Measurements from ENCODE around the gene RHBDD2.

Gene RHBDD2

DNA sequence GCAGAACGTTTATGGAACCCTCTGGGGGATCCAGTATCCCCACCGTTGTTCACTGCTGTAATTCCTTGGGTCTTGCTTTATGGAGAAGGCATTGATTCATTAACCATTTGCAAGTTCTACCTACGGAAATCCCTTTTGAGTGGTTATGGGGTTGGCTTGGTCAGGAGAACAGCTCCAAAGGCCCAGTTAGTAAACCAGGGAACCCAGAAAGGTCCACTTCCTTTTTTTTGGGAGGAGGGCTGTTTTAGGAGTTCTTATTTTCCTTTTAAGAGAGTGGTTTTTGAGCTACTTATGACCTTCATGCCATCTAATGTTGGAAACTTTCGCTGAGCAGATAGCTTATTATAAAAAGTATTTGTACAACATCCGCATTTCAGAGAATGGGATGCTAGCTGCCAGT is 37.4 kb downstream of the RHBDD2 start:
- no peak for DNase-seq

DNA sequence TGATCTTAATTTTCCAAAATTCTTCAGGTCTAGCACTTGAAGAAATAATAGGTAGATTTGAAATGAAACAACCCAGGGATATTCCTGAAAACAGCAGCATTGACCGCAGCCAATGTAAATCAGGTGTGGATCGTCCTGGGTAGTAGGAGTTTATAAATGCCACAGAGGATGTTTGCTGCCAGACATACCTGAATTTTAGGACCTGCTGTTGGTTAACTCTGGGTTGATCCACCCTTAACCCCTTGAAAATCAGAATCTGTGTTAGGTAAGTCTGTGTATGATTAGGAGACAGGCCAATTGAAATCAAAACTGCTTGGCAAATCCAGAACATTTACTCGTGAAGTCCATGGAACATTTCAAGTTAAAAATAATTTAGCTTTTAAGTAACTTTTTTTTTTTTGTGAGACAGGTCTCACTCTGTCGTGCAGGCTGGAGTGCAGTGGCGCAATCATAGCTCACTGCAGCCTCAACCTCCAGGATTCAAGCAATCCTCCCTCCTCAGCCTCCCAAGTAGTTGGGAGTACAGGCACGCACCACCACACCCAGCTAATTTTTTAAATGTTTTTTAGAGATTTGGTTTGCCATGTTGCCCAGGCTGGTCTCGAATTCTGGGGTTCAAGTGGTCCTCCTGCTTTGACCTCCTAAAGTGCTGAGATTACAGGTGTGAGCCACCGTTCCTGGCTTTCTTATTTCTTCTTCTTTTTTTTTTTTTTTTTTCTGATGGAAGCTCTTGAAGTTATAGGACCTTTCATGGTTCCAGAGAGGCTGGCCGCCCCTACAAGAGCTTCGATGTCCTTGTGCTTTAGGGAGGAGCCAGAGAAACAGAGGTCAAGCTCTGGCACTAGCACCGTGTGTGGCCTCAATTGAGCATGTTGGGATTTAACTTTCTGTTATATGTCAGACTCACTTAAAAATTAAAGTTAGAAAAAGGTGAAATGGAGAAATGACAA is 38.1 kb downstream of the RHBDD2 start:
- DNase-seq: no peak

DNA sequence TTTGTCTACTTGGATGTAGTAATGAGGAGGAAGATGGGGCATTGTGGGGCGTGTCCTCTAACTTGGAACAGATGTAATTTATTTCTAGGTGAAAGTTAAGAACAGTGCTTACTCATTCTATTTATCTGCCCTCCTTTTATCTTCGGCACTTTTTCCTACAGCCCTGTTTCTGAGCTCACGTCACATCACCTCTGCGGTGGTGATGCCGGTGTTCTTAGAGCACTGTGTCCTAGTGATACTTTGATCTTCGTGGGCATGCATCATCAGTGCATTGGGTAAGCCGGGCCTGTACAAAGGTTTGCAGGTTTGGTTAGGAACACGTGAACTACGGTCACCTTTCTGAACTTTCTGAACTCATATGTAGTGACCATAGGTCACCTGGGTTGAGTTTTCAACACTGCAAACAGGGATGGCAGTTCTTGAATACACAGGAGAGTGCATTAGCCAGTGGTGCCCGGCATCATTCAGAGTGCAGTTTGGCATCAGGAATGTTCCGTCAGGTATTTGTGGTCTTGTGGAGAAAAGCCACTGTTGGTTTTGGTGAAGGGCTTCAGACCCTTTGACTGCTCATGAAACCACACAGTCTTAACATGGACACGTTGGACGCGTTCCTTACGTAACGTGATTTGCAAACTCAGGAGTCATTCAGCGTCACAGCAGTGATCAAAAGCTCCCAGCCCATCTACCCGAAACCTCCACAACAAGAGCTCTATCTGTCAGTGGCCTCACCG is 41.8 kb downstream of the RHBDD2 start:
- no peak for DNase-seq

DNA sequence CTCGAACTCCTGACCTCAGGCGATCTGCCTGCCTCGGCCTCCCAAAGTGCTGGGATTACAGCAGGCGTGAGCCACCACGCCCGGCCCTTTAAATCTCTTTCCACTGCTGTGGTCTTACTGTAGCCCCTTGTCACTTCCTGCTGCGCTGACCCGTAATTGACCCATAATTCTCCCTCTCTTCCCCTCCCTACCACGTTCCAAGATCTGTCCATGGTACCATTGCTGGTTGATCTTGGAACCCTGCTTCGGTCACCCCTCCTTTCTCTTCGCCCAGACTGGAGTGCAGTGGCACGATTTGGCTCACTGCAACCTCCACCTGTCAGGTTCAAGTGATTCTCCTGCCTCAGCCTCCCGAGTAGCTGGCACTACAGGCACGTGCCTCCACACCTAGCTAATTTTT is 42.6 kb downstream of the RHBDD2 start:
- no peak for DNase-seq

DNA sequence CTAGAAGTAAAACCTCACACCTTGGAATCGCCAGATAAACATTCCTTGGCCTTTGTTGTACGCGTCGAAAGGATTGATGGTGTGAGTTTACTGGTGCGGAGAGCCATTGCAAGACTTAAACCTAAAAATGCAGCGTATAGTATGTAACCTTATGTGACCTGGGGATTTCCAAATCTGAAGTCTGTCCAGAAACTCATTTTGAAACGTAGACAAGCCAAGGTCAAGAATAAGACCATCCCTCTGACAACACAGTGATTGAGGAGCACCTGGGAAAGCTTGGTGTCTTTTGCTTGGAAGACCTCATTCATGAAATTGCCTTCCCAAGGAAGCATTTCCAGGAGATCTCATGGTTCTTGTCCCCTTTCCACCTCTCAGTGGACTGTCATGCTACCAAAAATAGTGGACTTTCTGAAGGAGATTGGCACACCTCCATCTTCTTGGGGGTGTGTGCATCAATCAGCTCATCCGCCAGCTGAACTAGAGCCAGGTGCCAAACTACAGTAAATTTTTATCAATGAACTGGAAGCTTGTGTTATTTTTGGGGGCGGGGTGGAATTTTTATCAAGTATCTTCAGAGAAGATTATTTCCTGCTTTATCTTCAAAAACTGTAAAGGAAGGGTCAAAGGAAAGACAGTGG is 44.3 kb downstream of the RHBDD2 start:
- no peak for DNase-seq

DNA sequence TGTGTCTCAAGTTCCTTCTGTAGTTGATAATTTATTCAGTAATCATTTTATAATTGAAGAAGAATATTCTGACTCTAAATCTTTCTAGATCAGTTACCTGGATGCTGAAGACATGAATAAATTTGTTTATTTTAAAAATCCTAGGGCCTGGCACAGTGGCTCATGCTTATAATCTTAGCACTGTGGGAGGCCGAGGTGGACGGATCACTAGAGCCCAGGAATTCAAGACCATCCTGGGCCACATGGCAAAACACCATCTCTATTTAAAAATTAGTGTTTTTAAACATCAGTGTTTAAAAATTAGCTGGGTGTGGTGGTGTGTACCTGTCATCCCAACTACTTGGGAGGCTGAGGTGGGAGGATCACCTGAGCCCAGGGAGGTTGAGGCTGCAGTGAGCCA is 45.4 kb downstream of the RHBDD2 start:
- DNase-seq: no peak

DNA sequence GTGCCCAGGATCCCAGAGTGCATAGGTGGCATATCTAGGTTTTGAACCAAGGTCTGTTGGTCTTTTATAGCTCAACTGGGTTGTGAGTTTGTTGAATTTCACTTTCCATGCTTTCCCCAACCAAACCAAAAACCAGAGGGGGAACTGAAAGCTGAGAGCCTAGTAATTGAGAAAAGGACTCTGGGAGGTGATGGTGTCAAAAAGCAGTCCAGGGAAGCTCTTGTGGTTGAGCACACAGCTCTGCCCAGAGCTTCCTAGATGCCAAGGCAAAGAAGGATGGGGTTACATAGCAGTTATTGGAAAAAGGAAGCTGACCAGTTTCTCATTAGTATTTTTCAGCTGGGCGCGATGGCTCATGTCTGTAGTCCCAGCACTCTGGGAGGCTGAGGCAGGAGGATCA is 46.1 kb downstream of the RHBDD2 start:
- DNase-seq: no peak

DNA sequence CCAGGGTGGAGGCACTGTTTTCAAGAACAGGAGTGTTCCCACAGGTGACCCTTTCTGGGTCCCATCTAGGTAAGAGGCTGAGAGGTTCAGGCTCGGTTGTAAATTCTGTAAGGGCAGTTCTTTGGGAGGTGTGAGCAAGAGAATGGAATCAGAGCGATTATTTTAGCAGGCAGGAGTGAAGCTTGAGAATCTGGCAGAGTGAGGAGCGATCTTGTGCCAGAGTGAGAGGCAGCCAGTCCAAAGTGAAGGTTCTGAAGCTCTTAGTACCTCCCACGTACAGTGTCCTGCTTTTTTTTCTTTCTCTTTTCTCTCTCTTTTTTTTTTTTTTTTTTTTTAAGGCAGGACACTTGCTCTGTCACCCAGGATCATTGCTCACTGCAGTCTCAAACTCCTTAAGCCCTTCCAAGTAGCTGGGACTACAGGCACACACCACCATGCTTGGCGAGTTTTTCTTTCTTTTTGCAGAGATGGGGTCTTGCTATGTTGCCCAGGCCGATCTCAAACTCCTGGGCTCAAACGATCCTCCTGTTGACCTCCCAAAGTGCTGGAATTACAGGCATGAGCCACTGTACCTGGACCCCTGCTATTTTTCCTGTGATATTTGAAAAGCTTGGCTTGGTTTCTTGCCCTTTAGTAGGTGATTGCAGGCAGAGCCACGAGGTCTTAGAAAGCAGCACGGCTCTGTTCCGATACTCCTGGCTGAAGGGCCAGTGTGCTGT is 47.0 kb downstream of the RHBDD2 start:
- DNase-seq: no peak

DNA sequence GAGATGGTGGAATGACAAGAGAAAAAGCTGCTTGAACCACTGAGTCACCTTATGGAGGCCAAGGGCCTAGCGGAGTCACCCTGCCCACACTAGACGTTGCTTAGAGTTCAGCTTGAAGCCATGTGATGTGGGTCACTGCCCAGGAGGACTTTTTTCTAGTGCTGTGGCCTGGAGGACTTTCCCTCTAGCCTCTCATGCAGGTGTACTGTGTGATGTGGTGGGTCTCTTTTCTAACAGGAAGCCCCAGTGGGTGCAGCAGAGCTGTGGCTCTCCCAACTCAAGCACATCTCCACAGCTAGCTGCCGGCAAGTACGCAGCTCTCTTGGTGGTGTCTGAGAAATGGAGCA is 49.7 kb downstream of the RHBDD2 start:
- no peak for DNase-seq

DNA sequence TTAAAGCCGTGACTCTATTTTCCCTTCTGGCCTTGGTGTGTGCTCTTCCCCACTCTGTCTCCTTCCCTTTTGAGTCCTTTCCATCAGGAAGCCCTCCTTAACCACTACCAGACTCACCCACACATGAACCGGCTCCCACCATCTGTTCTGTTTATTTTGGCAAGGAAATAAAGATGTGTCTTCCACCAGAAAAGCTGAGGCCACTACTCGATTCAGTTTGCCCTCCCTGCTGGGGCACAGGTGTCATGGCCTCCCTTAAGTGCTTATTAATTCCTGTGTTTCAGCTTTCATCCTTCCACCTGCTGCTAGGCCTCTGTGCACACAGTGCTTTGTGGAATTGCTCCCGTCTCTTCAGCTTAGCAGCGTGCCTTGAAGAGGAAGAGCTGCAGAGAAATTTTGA is 52.8 kb downstream of the RHBDD2 start:
- DNase-seq: no peak

DNA sequence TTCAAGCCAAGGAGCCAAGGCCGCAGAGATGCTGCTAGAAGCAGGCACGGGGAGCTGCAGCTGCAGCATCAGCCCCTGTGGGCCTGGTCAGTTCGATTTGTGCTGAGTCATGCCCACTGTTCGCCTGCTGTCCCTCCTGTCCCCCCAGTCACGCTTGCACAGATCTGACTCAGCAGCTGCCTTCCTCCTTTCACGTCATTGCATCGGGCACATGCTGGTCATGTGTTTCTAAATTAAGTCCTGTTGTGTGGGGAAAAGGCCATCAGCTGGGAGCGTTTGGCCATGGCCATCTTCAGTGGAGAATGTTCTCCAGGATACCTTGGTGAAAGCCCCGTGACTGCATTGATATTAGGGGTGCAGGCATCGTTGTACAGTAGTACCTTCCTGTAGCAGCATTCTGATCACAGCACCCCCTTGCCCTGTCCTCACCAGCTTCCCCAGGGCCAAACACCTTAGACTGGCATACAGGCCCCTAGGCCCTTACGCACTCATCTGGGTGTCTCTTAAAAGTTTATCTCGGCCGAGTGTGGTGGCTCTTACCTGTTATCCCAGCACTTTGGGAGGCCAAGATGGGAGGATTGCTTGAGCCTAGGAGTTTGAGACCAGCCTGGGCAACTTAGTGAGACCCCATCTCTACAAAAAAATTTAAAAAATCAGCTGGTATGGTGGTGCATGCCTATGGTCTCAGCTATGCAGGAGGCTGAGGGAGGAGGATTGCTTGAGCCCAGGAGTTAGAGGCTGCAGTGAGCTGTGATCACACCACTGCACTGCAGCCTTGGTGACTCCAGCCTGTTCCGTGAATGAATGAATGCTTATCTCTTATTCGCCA is 59.3 kb downstream of the RHBDD2 start:
- no peak for DNase-seq
